CD8-positive, alpha-beta memory T cell (primary cell): ENCODE results near the gene LLPH. TPM values are rescaled to one million over a fixed set of nuclear protein-coding genes. Genes with fewer than 3 reads are reported as not detected.

Experiments
- CTCF ChIA-PET: fragments of 350-600 bp; sonication (Branson Sonifier 250); formaldehyde crosslinking; loops from one replicate; lab custom pipeline; 2021; ENCODE audit warnings: antibody characterized with exemption; lab: Charles Lee
- POLR2A ChIA-PET: fragments of 350-600 bp; sonication (Branson Sonifier 250); formaldehyde crosslinking; loops from one replicate; lab custom pipeline; 2021; ENCODE audit warnings: antibody characterized with exemption; lab: Charles Lee
- DNase-seq, 5 donors: peaks; one replicate each; pipeline versions ENCODE4 v3.0.0 to v3.0.0-alpha.2; 2020 to 2022; ENCODE audit warnings: mixed read lengths in 1 of 5
- H3K27ac ChIP-seq: one replicate; pipeline ENCODE4 v1.7.0; 2013; ENCODE audit warnings: low read depth, mild to moderate bottlenecking, low read length, moderate library complexity
- H3K27me3 ChIP-seq: 2 replicates; pipeline ENCODE4 v1.7.0; 2013; ENCODE audit warnings: low read length, mild to moderate bottlenecking; ENCODE audit not compliant: insufficient read depth, poor library complexity, severe bottlenecking
- H3K36me3 ChIP-seq: 2 replicates; pipeline ENCODE4 v1.7.0; 2013; ENCODE audit warnings: mild to moderate bottlenecking, low read length, moderate library complexity; ENCODE audit not compliant: insufficient read depth
- H3K4me1 ChIP-seq: 2 replicates; pipeline ENCODE4 v1.7.0; 2013; ENCODE audit warnings: mild to moderate bottlenecking, low read length, moderate library complexity; ENCODE audit not compliant: insufficient read depth
- H3K4me3 ChIP-seq: 2 replicates; pipeline ENCODE4 v1.7.0; 2013; ENCODE audit warnings: mild to moderate bottlenecking, low read length
- H3K9me3 ChIP-seq: 2 replicates; pipeline ENCODE4 v1.7.0; 2013; ENCODE audit warnings: mild to moderate bottlenecking, low read length
- H3K27ac Mint-ChIP-seq, 8 donors: one replicate each; pipeline ENCODE4 v1.8.0; 2020 to 2021; ENCODE audit warnings: mixed read lengths in 8 of 8, mild to moderate bottlenecking in 6 of 8, inconsistent platforms in 3 of 8, moderate library complexity in 3 of 8
- H3K27me3 Mint-ChIP-seq, 2 donors: one replicate each; pipeline ENCODE4 v1.8.0; 2020 to 2021; ENCODE audit warnings: mixed read lengths in 2 of 2, mild to moderate bottlenecking in 1 of 2, moderate library complexity in 1 of 2
- H3K36me3 Mint-ChIP-seq, 3 donors: one replicate each; pipeline ENCODE4 v1.8.0; 2020 to 2021; ENCODE audit warnings: mixed read lengths in 3 of 3, inconsistent platforms in 1 of 3, mild to moderate bottlenecking in 1 of 3
- H3K4me1 Mint-ChIP-seq, 3 donors: one replicate each; pipeline ENCODE4 v1.8.0; 2020 to 2021; ENCODE audit warnings: mixed read lengths in 3 of 3, inconsistent platforms in 1 of 3, mild to moderate bottlenecking in 1 of 3
- H3K4me3 Mint-ChIP-seq, 7 donors: one replicate each; pipeline ENCODE4 v1.8.0; 2020 to 2021; ENCODE audit warnings: mixed read lengths in 7 of 7, mild to moderate bottlenecking in 6 of 7, moderate library complexity in 4 of 7, inconsistent platforms in 2 of 7
- H3K9me3 Mint-ChIP-seq, 5 donors: one replicate each; pipeline ENCODE4 v1.8.0; 2020 to 2022; ENCODE audit warnings: mixed read lengths in 5 of 5, mild to moderate bottlenecking in 3 of 5, moderate library complexity in 2 of 5, inconsistent platforms in 1 of 5
- polyA plus RNA-seq: library from polyadenylated mRNA; unstranded; fragments of 300-500 nt; fragmentation: Illumina TruSeq; gene quantifications from one replicate; pipeline ENCODE4 v1.2.3, GENCODE V29; 2021
- total RNA-seq, 2 experiments: library from RNA; stranded (reverse); gene quantifications; one replicate each; pipeline ENCODE4 v1.2.3, GENCODE V29; 2021

LLPH gene
- total and polyA plus RNA-seq, 3 experiments from 2014 or later = 45.7 to 49.3 (median 47.7) TPM

DNA sequence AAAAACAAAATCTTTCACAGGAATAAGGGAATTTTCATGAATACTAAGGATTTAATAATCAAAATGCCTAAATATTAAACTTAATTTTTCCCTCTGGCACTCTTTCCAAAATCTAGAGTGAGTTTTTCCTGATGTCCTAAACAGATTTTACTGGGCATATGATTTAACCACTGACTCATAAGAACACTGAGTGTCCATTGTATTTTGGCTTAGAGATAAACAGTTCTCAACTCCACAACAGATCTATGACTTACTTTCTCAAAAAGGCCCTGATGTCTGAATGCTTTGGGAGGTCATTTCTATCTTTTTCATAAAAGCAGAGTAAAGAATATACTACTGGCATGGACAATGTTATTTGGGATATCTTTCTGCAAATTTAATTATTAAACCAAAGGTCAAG, 24.2 kb upstream of the LLPH start:
- peaks cover 3% of the 10 kb centered on the region for H3K4me1 ChIP-seq
- no peaks in the 10 kb centered on the region for H3K27me3 ChIP-seq
- ChIA-PET CTCF (no interaction called here), POLR2A (no interaction called here)
- Mint-ChIP-seq H3K9me3 (no peaks in the 10 kb centered on the region), H3K27me3 (no peaks in the 10 kb centered on the region), H3K36me3 (peaks cover 4 to 60% (median 9%) of the 10 kb centered on the region in 3 donors), H3K4me3 (no peak overlapping the region), H3K27ac (peak overlapping the region in 1 of 8 donors; percentile 14), H3K4me1 (peaks cover 37 to 61% (median 61%) of the 10 kb centered on the region in 3 donors)
- no peaks in the 10 kb centered on the region for H3K9me3 ChIP-seq
- H3K27ac ChIP-seq = no peak overlapping the region
- H3K4me3 ChIP-seq = no peak overlapping the region
- no peak for DNase-seq
- peaks cover 8% of the 10 kb centered on the region for H3K36me3 ChIP-seq

DNA sequence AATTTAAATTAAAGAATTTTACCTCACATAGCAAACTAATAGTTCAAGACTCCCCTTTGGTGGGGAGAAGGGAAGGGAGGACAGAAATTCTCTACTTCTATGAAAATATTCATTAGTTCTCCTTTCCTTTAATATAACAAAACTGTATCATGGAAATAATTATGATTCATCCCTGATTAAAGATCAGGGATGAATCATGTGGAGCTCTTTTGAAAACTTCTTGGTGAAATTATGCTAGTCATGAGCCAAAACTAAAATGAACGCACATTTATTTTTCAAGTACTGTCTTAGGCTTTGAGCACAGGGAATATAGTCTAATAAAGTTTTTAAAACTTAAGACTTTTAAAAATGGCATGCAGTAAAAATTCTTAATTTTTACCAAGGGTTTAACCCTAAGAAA, 22.2 kb upstream of the LLPH start:
- no peak for DNase-seq
- H3K27ac ChIP-seq = no peak overlapping the region
- Mint-ChIP-seq H3K27ac (no peak overlapping the region), H3K4me1 (peaks cover 31 to 57% (median 54%) of the 10 kb centered on the region in 3 donors), H3K9me3 (no peaks in the 10 kb centered on the region), H3K27me3 (no peaks in the 10 kb centered on the region), H3K4me3 (no peak overlapping the region), H3K36me3 (peaks cover 0 to 61% (median 5%) of the 10 kb centered on the region in 3 donors)
- H3K4me1 ChIP-seq = peaks cover 3% of the 10 kb centered on the region
- no peaks in the 10 kb centered on the region for H3K9me3 ChIP-seq
- POLR2A ChIA-PET = no interaction called here
- CTCF ChIA-PET = no interaction called here
- H3K27me3 ChIP-seq = no peaks in the 10 kb centered on the region
- no peak overlapping the region for H3K4me3 ChIP-seq
- peaks cover 12% of the 10 kb centered on the region for H3K36me3 ChIP-seq

DNA sequence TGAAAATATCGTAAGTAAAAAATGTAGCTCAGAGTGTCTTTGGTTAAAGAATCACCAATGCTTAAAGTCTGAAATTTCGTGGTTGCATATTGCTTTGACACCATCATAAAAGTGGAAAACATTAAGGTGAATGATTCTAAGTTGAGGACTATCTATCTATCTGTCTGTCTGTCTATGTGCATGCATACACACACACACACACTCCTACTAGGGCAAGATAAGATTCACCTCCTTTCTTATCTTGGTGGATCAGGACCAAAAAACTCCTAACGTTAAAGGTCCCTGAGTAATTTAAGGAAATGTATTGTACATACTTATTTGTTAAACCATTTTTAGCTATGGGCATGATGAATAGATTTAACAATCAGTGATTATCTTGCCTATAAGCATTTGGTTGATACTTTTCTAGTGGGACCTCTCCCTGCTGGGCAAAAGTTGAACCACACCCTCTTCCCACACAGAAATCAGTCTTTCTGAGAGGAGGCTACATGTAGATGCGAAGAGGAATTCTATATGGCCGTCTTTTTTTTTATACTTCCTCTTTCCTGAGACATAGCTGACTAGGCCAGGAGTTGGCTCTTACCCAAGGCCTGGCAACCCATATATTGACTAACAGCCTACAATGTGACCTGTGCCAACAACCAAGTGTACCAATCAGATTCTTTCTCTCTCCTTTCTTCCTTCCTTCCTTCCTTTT, 19.3 kb upstream of the LLPH start:
- Histone ChIP-seq H3K36me3 (peaks cover 17% of the 10 kb centered on the region), H3K27ac (no peak overlapping the region), H3K27me3 (no peaks in the 10 kb centered on the region), H3K4me1 (peaks cover 4% of the 10 kb centered on the region), H3K4me3 (no peak overlapping the region), H3K9me3 (no peaks in the 10 kb centered on the region)
- POLR2A ChIA-PET = no interaction called here
- Mint-ChIP-seq H3K9me3 (no peaks in the 10 kb centered on the region), H3K36me3 (peaks cover 0 to 76% (median 14%) of the 10 kb centered on the region in 3 donors), H3K4me3 (no peak overlapping the region), H3K27me3 (no peaks in the 10 kb centered on the region), H3K27ac (peak overlapping the region in 4 of 8 donors; percentile 41 to 64 (median 58)), H3K4me1 (peaks cover 17 to 33% (median 32%) of the 10 kb centered on the region in 3 donors)
- DNase-seq = no peak
- CTCF ChIA-PET = interaction anchor here (1.0 to 1.4 kb wide), 3 partner anchors 10 to 20 kb away, joined by 3 read pairs; partner anchors contain the start of gene TMBIM4

DNA sequence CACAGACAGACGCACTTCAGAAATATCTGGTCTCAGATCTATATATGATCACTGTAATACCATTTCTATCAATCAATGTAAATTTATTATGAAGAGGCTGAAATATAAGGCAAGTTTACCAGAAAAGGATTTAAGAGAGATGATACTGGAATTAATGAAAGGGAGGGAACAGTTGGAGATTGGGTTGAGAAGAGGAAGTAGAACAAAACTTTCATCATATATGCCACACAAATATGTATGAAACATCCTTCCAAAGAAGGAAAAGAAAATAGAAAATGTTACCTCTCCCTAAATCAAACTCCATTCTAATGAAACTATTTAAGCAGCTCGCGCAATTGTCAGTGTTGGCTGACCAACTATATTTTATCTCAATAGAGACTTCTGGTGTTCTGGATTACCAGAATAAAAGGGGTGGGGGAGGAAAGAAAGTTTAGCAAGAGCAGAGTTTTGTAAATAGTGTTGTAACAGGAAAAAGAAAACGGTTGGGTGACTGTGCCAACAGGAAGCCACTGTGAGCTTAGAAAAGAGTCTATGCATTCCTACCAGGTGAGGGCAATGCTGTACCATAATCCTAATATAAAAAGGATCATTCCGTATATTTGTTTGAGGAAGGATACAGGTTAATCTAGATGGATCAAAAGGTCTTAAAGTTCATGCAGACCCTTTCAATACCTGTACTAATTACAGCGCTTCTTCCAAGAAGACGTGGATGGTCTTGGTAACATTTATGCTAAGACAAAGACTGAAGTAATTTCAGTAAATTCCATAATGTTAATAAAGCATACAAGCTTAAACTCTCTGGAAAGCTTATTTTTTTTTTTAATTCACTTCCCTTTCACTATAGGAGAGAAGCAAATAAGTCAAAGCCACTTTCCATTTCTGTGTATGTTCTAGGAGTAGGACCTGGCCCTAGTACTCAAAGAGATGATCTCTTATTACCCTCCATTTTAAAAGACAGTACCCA, 14.5 kb upstream of the LLPH start:
- POLR2A ChIA-PET = no interaction called here
- no peaks in the 10 kb centered on the region for H3K27me3 ChIP-seq
- H3K9me3 ChIP-seq = peaks cover 7% of the 10 kb centered on the region
- Mint-ChIP-seq H3K27ac (peak overlapping the region in 7 of 8 donors; percentile 12 to 70 (median 45)), H3K36me3 (peaks cover 27 to 92% (median 38%) of the 10 kb centered on the region in 3 donors), H3K9me3 (peaks cover 9 to 15% (median 13%) of the 10 kb centered on the region in 5 donors), H3K4me3 (no peak overlapping the region), H3K27me3 (no peaks in the 10 kb centered on the region), H3K4me1 (peaks cover 15 to 30% (median 29%) of the 10 kb centered on the region in 3 donors)
- H3K4me3 ChIP-seq = no peak overlapping the region
- no peak for DNase-seq
- CTCF ChIA-PET = no interaction called here
- no peak overlapping the region for H3K27ac ChIP-seq
- peaks cover 38% of the 10 kb centered on the region for H3K36me3 ChIP-seq
- peaks cover 4% of the 10 kb centered on the region for H3K4me1 ChIP-seq

DNA sequence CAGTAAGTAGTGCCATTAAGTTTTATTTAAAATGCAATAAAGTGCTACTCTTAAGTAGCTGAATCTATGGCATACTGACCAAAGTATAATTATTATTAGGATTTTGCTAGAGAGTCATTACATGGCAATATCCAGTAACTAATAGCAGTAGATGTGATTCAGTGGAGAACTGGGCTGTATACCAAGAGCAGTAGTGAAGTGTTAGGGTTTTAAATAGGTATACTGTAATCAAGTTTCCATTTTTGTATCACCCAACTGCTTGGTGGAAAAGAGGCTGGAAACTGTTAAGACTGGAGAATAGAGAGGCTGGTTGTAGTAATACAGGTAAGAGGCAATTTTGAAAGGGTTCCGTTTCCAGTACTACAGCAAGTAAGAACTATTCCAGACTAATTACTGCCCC, 13.3 kb upstream of the LLPH start:
- Histone ChIP-seq H3K4me1 (peaks cover 4% of the 10 kb centered on the region), H3K4me3 (no peak overlapping the region), H3K9me3 (peaks cover 7% of the 10 kb centered on the region), H3K36me3 (peaks cover 46% of the 10 kb centered on the region), H3K27ac (no peak overlapping the region), H3K27me3 (no peaks in the 10 kb centered on the region)
- DNase-seq = no peak
- H3K36me3 Mint-ChIP-seq = peaks cover 38 to 91% (median 40%) of the 10 kb centered on the region in 3 donors
- H3K4me3 Mint-ChIP-seq = no peak overlapping the region
- POLR2A ChIA-PET = no interaction called here
- H3K27me3 Mint-ChIP-seq = no peaks in the 10 kb centered on the region
- no peak overlapping the region for H3K27ac Mint-ChIP-seq
- peaks cover 12 to 16% (median 15%) of the 10 kb centered on the region in 5 donors for H3K9me3 Mint-ChIP-seq
- CTCF ChIA-PET = no interaction called here
- H3K4me1 Mint-ChIP-seq = peaks cover 17 to 25% (median 23%) of the 10 kb centered on the region in 3 donors

DNA sequence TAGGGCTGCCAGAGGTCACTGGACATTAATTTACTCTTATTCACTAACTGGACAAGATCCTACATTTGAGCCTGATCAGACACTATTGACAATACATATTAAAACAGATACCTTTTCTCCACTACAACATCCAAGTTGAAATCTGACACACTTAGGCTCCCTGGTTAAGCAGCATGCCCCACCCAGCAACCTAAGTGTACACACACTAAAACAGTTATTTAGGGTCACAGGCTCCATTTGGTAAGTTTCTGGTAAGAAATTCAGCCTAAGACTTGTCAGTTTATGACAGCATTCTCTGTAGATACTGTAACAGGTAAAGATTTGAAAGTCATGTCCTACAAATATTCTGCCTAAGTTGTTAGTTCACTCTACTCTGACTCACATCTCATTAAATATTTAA, 12.3 kb upstream of the LLPH start:
- peak overlapping the region in 1 of 8 donors; percentile 29 for H3K27ac Mint-ChIP-seq

DNA sequence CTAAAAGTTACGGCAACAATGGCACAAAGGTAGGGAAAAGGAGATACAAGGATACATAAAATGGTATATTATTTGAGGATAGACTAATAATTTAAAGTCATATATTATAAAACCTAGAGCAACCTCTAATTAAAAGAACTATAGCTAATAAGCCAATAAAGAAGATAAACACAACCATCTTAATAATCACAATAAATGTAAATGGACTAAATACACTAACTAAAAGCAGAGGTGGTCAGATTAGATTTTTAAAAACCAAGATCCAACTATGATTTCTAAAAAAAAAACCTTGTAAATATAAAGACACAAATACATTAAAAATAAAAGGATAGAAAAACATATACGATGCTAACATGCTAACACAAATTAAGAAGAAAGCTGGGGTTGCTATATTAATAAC, 10.7 kb upstream of the LLPH start:
- H3K4me1 Mint-ChIP-seq = peaks cover 13 to 20% (median 18%) of the 10 kb centered on the region in 3 donors
- no peaks in the 10 kb centered on the region for H3K27me3 Mint-ChIP-seq
- Histone ChIP-seq H3K9me3 (peaks cover 7% of the 10 kb centered on the region), H3K4me1 (peaks cover 4% of the 10 kb centered on the region), H3K27me3 (no peaks in the 10 kb centered on the region), H3K36me3 (peaks cover 44% of the 10 kb centered on the region), H3K4me3 (no peak overlapping the region), H3K27ac (no peak overlapping the region)
- H3K36me3 Mint-ChIP-seq = peaks cover 38 to 84% (median 41%) of the 10 kb centered on the region in 3 donors
- ChIA-PET POLR2A (no interaction called here), CTCF (no interaction called here)
- H3K27ac Mint-ChIP-seq = no peak overlapping the region
- H3K4me3 Mint-ChIP-seq = no peak overlapping the region
- DNase-seq = no peak
- H3K9me3 Mint-ChIP-seq = peaks cover 12 to 16% (median 15%) of the 10 kb centered on the region in 5 donors

More for the DNA sequence above, 12.3 kb upstream of the LLPH start:
- peaks cover 12 to 16% (median 15%) of the 10 kb centered on the region in 5 donors for H3K9me3 Mint-ChIP-seq
- H3K4me3 Mint-ChIP-seq = no peak overlapping the region
- Histone ChIP-seq H3K27ac (no peak overlapping the region), H3K9me3 (peaks cover 7% of the 10 kb centered on the region), H3K27me3 (no peaks in the 10 kb centered on the region), H3K36me3 (peaks cover 41% of the 10 kb centered on the region), H3K4me1 (peaks cover 4% of the 10 kb centered on the region), H3K4me3 (no peak overlapping the region)
- peaks cover 38 to 86% (median 38%) of the 10 kb centered on the region in 3 donors for H3K36me3 Mint-ChIP-seq
- no peaks in the 10 kb centered on the region for H3K27me3 Mint-ChIP-seq
- H3K4me1 Mint-ChIP-seq = peaks cover 13 to 20% (median 18%) of the 10 kb centered on the region in 3 donors
- DNase-seq = no peak
- CTCF ChIA-PET = no interaction called here
- POLR2A ChIA-PET = no interaction called here
